ENCODE data around the gene LBH.

The LBH gene

GRCh38 chr2:30239308-30239985 is 8.1 kb downstream of the LBH start:
- H3K4me3 ChIP-seq (ENCODE audit: low read length in 2 of 2) = no peak overlapping the region
- H3K27me3 ChIP-seq (ENCODE audit: control insufficient read depth in 3 of 3, insufficient read depth in 3 of 3, low read depth in 1 of 3, low read length in 3 of 3) = peaks cover 0 to under 1% (median 0%) of the 10 kb centered on the region in 3 experiments
- no peak overlapping the region for H2BK12ac ChIP-seq (ENCODE audit: low read length)
- H2BK15ac ChIP-seq (ENCODE audit: low read length) = no peak overlapping the region
- H3K9me3 ChIP-seq (replicated peaks in 1 of 2; ENCODE audit: control insufficient read depth in 2 of 2, insufficient read depth in 1 of 2, low read depth in 1 of 2, low read length in 2 of 2) = no peaks in the 10 kb centered on the region
- H2BK120ac ChIP-seq (ENCODE audit: low read depth, low read length) = no peak overlapping the region
- H3K4me1 ChIP-seq (ENCODE audit: control insufficient read depth in 2 of 2, insufficient read depth in 1 of 2, low read depth in 1 of 2, low read length in 2 of 2) = no peaks in the 10 kb centered on the region
- H2AFZ ChIP-seq (ENCODE audit: low read length) = no peak overlapping the region
- H3K4me2 ChIP-seq (ENCODE audit: insufficient read depth, low read length, poor library complexity, severe bottlenecking) = no peak overlapping the region
- H3K23ac ChIP-seq (ENCODE audit: low read depth, low read length, poor library complexity) = no peak overlapping the region
- H3K27ac ChIP-seq (replicated peaks; ENCODE audit: low read length) = no peak overlapping the region
- H3K14ac ChIP-seq (ENCODE audit: low read length) = no peak overlapping the region
- H3K36me3 ChIP-seq (replicated peaks in 1 of 2; ENCODE audit: control insufficient read depth in 2 of 2, insufficient read depth in 2 of 2, low read length in 2 of 2) = no peaks in the 10 kb centered on the region
- H3K18ac ChIP-seq (ENCODE audit: low read length) = no peak overlapping the region
- H4K8ac ChIP-seq (ENCODE audit: low read depth, low read length) = no peak overlapping the region
- H3K79me1 ChIP-seq (ENCODE audit: low read depth, low read length) = no peaks in the 10 kb centered on the region
- peak; percentile 65 for DNase-seq (ENCODE audit: low spot score)
- no peak overlapping the region for H3K4ac ChIP-seq (ENCODE audit: low read length)
- H3K9ac ChIP-seq (ENCODE audit: low read depth, low read length, poor library complexity) = no peak overlapping the region
- H4K91ac ChIP-seq (ENCODE audit: low read depth, low read length, poor library complexity) = no peak overlapping the region
- H2AK5ac ChIP-seq (ENCODE audit: low read depth, low read length) = no peak overlapping the region
- no peak overlapping the region for H2BK5ac ChIP-seq (ENCODE audit: low read length)
- WGBS, 2 donors (ENCODE audit: extremely low coverage in 2 of 2, insufficient read length in 2 of 2, insufficient replicate concordance in 1 of 2) = no CpG with 5 or more reads among the region's 11 CpGs

GRCh38 chr2:30239986-30240752 is 8.8 kb downstream of the LBH start:
- DNase-seq (ENCODE audit: low spot score) = no peak
- no peak overlapping the region for H2BK5ac ChIP-seq (ENCODE audit: low read length)
- H3K18ac ChIP-seq (ENCODE audit: low read length) = no peak overlapping the region
- H4K91ac ChIP-seq (ENCODE audit: low read depth, low read length, poor library complexity) = no peak overlapping the region
- no peaks in the 10 kb centered on the region for H3K79me1 ChIP-seq (ENCODE audit: low read depth, low read length)
- H3K27ac ChIP-seq (replicated peaks; ENCODE audit: low read length) = no peak overlapping the region
- no peak overlapping the region for H3K4me2 ChIP-seq (ENCODE audit: insufficient read depth, low read length, poor library complexity, severe bottlenecking)
- no peak overlapping the region for H3K23ac ChIP-seq (ENCODE audit: low read depth, low read length, poor library complexity)
- no peak overlapping the region for H2BK120ac ChIP-seq (ENCODE audit: low read depth, low read length)
- no peak overlapping the region for H3K14ac ChIP-seq (ENCODE audit: low read length)
- H2AK5ac ChIP-seq (ENCODE audit: low read depth, low read length) = no peak overlapping the region
- H3K36me3 ChIP-seq (replicated peaks in 1 of 2; ENCODE audit: control insufficient read depth in 2 of 2, insufficient read depth in 2 of 2, low read length in 2 of 2) = no peaks in the 10 kb centered on the region
- no peak overlapping the region for H3K4me3 ChIP-seq (ENCODE audit: low read length in 2 of 2)
- H2BK12ac ChIP-seq (ENCODE audit: low read length) = no peak overlapping the region
- no peak overlapping the region for H2BK15ac ChIP-seq (ENCODE audit: low read length)
- no peaks in the 10 kb centered on the region for H3K27me3 ChIP-seq (ENCODE audit: control insufficient read depth in 3 of 3, insufficient read depth in 3 of 3, low read depth in 1 of 3, low read length in 3 of 3)
- H3K9me3 ChIP-seq (replicated peaks in 1 of 2; ENCODE audit: control insufficient read depth in 2 of 2, insufficient read depth in 1 of 2, low read depth in 1 of 2, low read length in 2 of 2) = no peaks in the 10 kb centered on the region
- H3K9ac ChIP-seq (ENCODE audit: low read depth, low read length, poor library complexity) = no peak overlapping the region
- no CpG with 5 or more reads among the region's 12 CpGs for WGBS, 2 donors (ENCODE audit: extremely low coverage in 2 of 2, insufficient read length in 2 of 2, insufficient replicate concordance in 1 of 2)
- no peaks in the 10 kb centered on the region for H3K4me1 ChIP-seq (ENCODE audit: control insufficient read depth in 2 of 2, insufficient read depth in 1 of 2, low read depth in 1 of 2, low read length in 2 of 2)
- H2AFZ ChIP-seq (ENCODE audit: low read length) = no peak overlapping the region
- H3K4ac ChIP-seq (ENCODE audit: low read length) = no peak overlapping the region
- no peak overlapping the region for H4K8ac ChIP-seq (ENCODE audit: low read depth, low read length)

- no CpG with 5 or more reads among the region's 3 CpGs for WGBS, 2 donors (ENCODE audit: extremely low coverage in 2 of 2, insufficient read length in 2 of 2, insufficient replicate concordance in 1 of 2)
- Histone ChIP-seq H3K36me3 (replicated peaks in 1 of 2; ENCODE audit: control insufficient read depth in 2 of 2, insufficient read depth in 2 of 2, low read length in 2 of 2) (no peaks in the 10 kb centered on the region), H3K27ac (replicated peaks; ENCODE audit: low read length) (no peak overlapping the region), H2BK120ac (ENCODE audit: low read depth, low read length) (no peak overlapping the region), H3K4me1 (ENCODE audit: control insufficient read depth in 2 of 2, insufficient read depth in 1 of 2, low read depth in 1 of 2, low read length in 2 of 2) (no peaks in the 10 kb centered on the region), H2BK5ac (ENCODE audit: low read length) (no peak overlapping the region), H3K4ac (ENCODE audit: low read length) (no peak overlapping the region), H3K14ac (ENCODE audit: low read length) (no peak overlapping the region), H4K91ac (ENCODE audit: low read depth, low read length, poor library complexity) (no peak overlapping the region), H2AK5ac (ENCODE audit: low read depth, low read length) (no peak overlapping the region), H2AFZ (ENCODE audit: low read length) (no peak overlapping the region), H3K79me1 (ENCODE audit: low read depth, low read length) (no peaks in the 10 kb centered on the region), H3K27me3 (ENCODE audit: control insufficient read depth in 3 of 3, insufficient read depth in 3 of 3, low read depth in 1 of 3, low read length in 3 of 3) (no peaks in the 10 kb centered on the region), H4K8ac (ENCODE audit: low read depth, low read length) (no peak overlapping the region), H2BK15ac (ENCODE audit: low read length) (no peak overlapping the region), H3K4me3 (ENCODE audit: low read length in 2 of 2) (no peak overlapping the region), H3K23ac (ENCODE audit: low read depth, low read length, poor library complexity) (no peak overlapping the region), H3K9ac (ENCODE audit: low read depth, low read length, poor library complexity) (no peak overlapping the region), H3K18ac (ENCODE audit: low read length) (no peak overlapping the region), H2BK12ac (ENCODE audit: low read length) (no peak overlapping the region), H3K4me2 (ENCODE audit: insufficient read depth, low read length, poor library complexity, severe bottlenecking) (no peak overlapping the region), H3K9me3 (replicated peaks in 1 of 2; ENCODE audit: control insufficient read depth in 2 of 2, insufficient read depth in 1 of 2, low read depth in 1 of 2, low read length in 2 of 2) (no peaks in the 10 kb centered on the region)
- DNase-seq (ENCODE audit: low spot score) = no peak
These were observed 11.9 kb downstream of the LBH start for GRCh38 chr2:30243231-30243630.

GRCh38 chr2:30245364-30245763 is 14.0 kb downstream of the LBH start:
- Histone ChIP-seq H2BK12ac (ENCODE audit: low read length) (no peak overlapping the region), H2AK5ac (ENCODE audit: low read depth, low read length) (no peak overlapping the region), H3K27me3 (ENCODE audit: control insufficient read depth in 3 of 3, insufficient read depth in 3 of 3, low read depth in 1 of 3, low read length in 3 of 3) (no peaks in the 10 kb centered on the region), H2BK15ac (ENCODE audit: low read length) (no peak overlapping the region), H3K4me1 (ENCODE audit: control insufficient read depth in 2 of 2, insufficient read depth in 1 of 2, low read depth in 1 of 2, low read length in 2 of 2) (peaks cover 0 to 5% of the 10 kb centered on the region in 2 donors), H4K91ac (ENCODE audit: low read depth, low read length, poor library complexity) (no peak overlapping the region), H3K23ac (ENCODE audit: low read depth, low read length, poor library complexity) (no peak overlapping the region), H3K14ac (ENCODE audit: low read length) (no peak overlapping the region), H3K4me2 (ENCODE audit: insufficient read depth, low read length, poor library complexity, severe bottlenecking) (no peak overlapping the region), H2AFZ (ENCODE audit: low read length) (no peak overlapping the region), H2BK5ac (ENCODE audit: low read length) (no peak overlapping the region), H3K18ac (ENCODE audit: low read length) (no peak overlapping the region), H3K9ac (ENCODE audit: low read depth, low read length, poor library complexity) (no peak overlapping the region), H3K79me1 (ENCODE audit: low read depth, low read length) (no peaks in the 10 kb centered on the region), H3K27ac (replicated peaks; ENCODE audit: low read length) (no peak overlapping the region), H3K4me3 (ENCODE audit: low read length in 2 of 2) (no peak overlapping the region), H2BK120ac (ENCODE audit: low read depth, low read length) (no peak overlapping the region), H3K36me3 (replicated peaks in 1 of 2; ENCODE audit: control insufficient read depth in 2 of 2, insufficient read depth in 2 of 2, low read length in 2 of 2) (no peaks in the 10 kb centered on the region), H4K8ac (ENCODE audit: low read depth, low read length) (no peak overlapping the region), H3K9me3 (replicated peaks in 1 of 2; ENCODE audit: control insufficient read depth in 2 of 2, insufficient read depth in 1 of 2, low read depth in 1 of 2, low read length in 2 of 2) (no peaks in the 10 kb centered on the region), H3K4ac (ENCODE audit: low read length) (no peak overlapping the region)
- no peak for DNase-seq (ENCODE audit: low spot score)
- no CpG with 5 or more reads among the region's 5 CpGs for WGBS, 2 donors (ENCODE audit: extremely low coverage in 2 of 2, insufficient read length in 2 of 2, insufficient replicate concordance in 1 of 2)
